ENCODE measurements around the gene C19orf67.

Gene C19orf67

GRCh38 chr19:14063105-14063504 lies 22.5 kb downstream of the C19orf67 start:
- no peak for TF ChIP-seq CTCF (IDR thresholded peaks at IDR 0.05; ENCODE audit: control insufficient read depth, insufficient read depth, low read depth, low read length, missing control alignments)
- no peak overlapping the region for H3K4me3 ChIP-seq (ENCODE audit: control insufficient read depth, low read depth, low read length)
- no peak for DNase-seq (ENCODE audit: low read depth)

- no peak overlapping the region for H3K4me3 ChIP-seq (ENCODE audit: control insufficient read depth, low read depth, low read length)
- no peak for DNase-seq (ENCODE audit: low read depth)
- no peak for TF ChIP-seq CTCF (IDR thresholded peaks at IDR 0.05; ENCODE audit: control insufficient read depth, insufficient read depth, low read depth, low read length, missing control alignments)
Observed at GRCh38 chr19:14062558-14062855, 23.1 kb downstream of the C19orf67 start.

- DNase-seq (ENCODE audit: low read depth): no peak
- H3K4me3 ChIP-seq (ENCODE audit: control insufficient read depth, low read depth, low read length): no peak within 1 kb of the TSS
- no peak for TF ChIP-seq CTCF (IDR thresholded peaks at IDR 0.05; ENCODE audit: control insufficient read depth, insufficient read depth, low read depth, low read length, missing control alignments)
Observed at GRCh38 chr19:14061751-14062557, 23.6 kb downstream of the C19orf67 start, which contains the start of gene PALM3. Gene PALM3 (minus strand): TSS chr19:14062076. CDS start chr19:14061980, 96 bp downstream.

GRCh38 chr19:14061081-14061749 lies 24.4 kb downstream of the C19orf67 start:
- DNase-seq (ENCODE audit: low read depth): no peak
- TF ChIP-seq CTCF (IDR thresholded peaks at IDR 0.05; ENCODE audit: control insufficient read depth, insufficient read depth, low read depth, low read length, missing control alignments): no peak
- H3K4me3 ChIP-seq (ENCODE audit: control insufficient read depth, low read depth, low read length): no peak overlapping the region

GRCh38 chr19:14059652-14060155 lies 25.9 kb downstream of the C19orf67 start:
- H3K4me3 ChIP-seq (ENCODE audit: control insufficient read depth, low read depth, low read length): no peak overlapping the region
- no peak for TF ChIP-seq CTCF (IDR thresholded peaks at IDR 0.05; ENCODE audit: control insufficient read depth, insufficient read depth, low read depth, low read length, missing control alignments)
- DNase-seq (ENCODE audit: low read depth): no peak

GRCh38 chr19:14059093-14059480 lies 26.5 kb downstream of the C19orf67 start:
- no peak overlapping the region for H3K4me3 ChIP-seq (ENCODE audit: control insufficient read depth, low read depth, low read length)
- no peak for DNase-seq (ENCODE audit: low read depth)
- TF ChIP-seq CTCF (IDR thresholded peaks at IDR 0.05; ENCODE audit: control insufficient read depth, insufficient read depth, low read depth, low read length, missing control alignments): peak; percentile 77

Data from AG09309 (cell line).